NCI-H526 (cell line): ENCODE data around the gene PRKAA1.
"Not testable (repeated sequence)": the region's sequence is repeated elsewhere in the genome, so short reads cannot be mapped to it uniquely, and the experiment has no call there.

Source experiments
- DNase-seq, 2 experiments: peaks; one replicate each; lab custom pipeline; 2025; lab: John Stamatoyannopoulos, UW

The PRKAA1 gene

DNA sequence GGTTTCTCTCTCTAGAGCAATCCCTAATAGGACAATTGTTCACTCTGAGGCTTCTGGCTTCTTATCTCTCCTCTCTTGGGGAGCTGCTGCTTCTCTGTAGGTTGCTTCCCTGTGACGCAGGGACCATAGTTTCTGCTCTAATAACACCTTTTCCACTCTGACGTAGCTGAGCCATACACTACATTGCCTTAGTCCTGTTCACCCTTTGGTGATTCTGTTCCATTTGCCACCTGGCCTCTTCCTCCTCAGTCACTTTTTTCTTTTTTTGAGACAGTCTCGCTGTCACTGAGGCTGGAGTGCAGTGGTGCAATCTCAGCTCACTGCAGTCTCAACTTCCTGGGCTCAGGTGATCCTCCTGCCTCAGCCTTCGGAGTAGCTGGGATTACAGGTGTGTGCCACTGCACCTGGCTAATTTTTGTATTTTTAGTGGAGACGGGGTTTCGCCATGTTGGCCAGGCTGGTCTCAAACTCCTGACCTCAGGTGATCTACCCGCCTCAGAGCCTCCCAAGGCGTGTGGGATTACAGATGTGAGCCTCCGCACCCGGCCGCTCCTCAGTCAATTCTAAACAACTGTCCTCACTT lies 27.4 kb upstream of the PRKAA1 start:
- not testable (repeated sequence) for DNase-seq

DNA sequence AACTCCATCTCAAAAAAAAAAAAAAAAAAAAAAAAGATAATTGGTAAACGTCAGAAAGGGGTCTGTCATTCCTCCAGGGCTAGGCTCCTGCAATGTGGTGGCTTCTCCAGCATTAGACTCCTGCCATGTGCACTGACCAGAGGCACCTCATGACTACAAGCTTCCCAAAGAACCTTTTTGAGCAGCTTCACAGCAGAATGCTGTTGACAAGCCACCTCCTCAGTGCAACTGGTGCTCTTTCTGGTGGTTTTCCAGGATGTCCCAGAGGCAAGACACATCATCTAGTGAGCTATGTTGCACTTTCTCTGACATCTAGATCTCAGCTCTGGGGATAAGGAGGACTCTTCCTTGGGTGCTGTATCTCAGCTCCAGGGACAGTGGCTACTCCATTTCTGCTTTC lies 25.3 kb upstream of the PRKAA1 start:
- no peak for DNase-seq

DNA sequence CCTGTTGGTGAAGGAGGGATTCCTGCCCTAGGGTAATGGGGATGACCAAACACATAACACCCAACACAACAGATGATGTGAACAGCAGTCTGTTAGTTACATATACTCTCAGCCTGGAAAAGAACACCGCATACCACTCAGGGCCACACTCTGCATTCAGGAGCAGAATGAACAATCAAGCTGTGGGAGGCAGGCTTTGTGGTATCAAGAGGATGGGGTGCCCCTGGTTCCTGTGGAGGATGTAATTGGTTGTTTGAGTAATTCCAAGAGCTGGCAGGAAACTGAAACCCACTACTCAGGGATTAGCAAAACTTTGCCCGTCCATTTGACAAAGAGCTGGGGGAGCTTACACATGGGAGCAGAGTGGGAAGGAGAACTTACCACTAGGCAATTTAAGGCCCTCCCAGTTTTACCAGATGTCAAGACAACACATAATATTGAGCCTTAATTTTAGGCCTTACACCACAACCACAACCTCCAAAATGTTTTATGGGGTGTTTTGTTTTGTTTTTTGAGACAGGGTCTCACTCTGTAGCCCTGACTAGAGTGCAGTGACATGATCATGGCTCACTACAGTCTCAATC lies 15.6 kb upstream of the PRKAA1 start:
- no peak for DNase-seq

DNA sequence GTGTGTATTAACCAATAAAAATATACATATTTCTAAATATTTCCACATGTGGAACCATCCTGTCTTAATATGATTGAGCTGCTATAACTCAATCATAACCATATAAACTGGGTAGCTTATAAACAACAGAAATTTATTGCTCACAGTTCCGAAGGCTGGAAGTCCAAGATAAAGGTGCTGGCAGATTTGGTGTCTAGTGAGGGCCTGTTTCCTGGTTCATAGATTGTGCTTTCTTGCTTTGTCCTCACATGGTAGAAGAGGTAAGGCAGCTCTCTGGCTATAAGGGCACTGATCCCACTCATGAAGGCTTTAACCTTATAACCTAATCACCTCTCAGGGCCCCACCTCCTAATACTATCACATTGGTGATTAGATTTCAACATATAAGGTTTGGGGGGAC lies 14.0 kb upstream of the PRKAA1 start:
- no peak for DNase-seq

DNA sequence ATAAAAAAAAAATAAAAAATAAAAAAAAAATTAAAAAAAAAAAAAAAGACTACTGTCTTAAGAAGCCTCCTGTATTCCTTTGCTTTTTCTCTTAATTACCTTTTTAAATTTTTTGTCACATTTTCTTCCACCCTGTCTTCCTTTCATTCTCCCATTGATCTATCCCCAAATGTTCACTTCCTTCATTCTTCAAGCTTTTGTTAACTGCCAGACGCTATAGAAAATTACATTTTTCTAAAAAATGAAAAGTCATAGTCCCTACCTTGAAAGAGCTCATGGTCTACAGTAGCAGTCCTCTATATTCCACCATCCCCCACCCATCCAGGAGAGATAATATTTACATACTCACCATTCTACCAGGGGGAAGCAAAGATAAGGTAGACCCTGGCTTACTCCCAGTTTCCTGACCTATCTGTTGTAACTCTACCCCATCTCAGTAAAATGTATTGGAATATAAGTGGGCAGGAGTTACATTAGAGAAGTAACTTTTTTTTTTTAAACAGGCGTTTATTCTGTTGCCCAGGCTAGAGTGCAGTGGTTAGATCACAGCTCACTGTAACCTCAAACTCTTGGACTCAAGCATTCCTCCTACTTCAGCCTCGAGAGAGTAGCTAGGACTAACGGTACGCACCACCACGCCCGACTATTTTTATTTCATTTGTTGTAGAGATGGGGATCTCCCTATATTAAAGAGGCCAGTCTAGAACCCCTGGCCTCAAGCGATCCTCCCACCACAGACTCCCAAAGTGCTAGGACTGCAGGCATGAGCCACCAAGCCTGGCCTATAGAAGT lies 3.8 kb upstream of the PRKAA1 start:
- DNase-seq = peak in 1 of 2 experiments; percentile 15

DNA sequence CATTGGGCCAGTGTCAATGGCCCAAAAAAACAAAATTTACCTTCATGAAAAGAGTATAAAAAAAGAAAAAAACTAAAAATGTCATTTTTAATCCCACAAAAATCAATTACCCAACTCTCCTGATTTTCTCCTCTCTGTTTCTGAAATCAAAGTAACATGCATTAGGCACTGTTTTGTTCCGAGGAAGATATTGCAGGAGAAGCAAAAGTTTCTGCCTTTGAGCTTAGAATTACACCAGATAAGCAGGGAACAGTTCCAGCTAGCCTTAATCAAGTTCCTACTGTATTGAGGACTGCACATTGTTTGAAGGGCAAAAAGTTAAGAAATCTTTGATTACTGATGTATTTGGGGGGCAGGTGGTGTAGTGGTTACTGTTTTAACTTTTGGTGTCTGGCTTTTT lies 1.1 kb upstream of the PRKAA1 start:
- no peak for DNase-seq

DNA sequence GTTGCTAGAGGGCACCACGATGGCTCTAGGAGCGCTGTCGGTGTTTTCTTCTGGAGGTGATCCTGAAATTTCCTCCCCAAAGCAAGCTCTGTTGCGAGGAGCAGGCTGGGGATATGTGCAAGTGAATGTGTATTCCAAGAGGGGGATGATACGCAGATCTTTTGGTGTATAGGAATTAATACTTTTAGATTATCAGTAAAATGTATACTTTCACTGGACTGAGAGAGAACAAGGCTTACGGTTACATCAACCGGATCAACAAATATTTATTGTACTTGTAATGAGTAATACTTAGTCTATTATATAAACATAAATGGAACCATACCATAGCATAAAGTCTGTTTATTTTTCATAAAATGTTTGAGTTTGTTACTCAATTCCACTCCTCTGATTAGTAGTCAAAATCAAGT lies 632 bp upstream of the PRKAA1 start:
- DNase-seq = no peak

DNA sequence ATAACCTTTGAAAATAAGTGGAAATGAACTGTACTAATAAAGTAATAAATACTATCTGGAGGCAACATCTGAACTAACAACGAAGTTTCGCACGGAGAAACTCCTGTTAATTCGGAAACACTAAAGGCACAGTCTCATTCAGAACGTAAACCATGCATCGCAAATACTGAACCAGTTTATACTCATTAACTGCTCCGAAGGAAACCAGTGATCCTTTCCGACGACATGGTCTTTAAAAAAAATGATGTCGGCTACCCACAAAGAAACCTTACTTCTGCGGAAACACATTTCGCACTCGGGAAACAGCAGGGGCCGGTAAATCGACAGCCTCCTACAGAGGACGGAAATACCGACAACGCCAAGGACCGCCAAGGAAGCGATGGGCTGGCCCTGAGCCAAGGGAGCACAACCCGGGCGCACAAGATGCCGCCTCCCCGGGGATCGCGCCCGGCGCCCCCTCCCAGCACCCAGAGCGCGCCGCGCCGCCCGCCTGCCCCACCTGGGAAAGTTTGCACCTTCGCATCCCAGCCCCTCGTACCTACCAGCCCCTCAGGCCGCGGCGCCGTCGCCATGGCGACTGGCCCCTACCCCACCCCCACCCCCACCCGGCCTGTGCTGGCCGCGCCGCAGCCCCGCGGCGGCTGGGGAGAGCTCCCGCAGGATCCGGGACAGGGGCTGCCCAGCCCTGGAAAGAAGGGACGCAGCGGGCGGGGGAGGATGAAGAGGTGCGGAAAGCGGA lies 732 bp downstream of the PRKAA1 start:
- peak; percentile 76 to 93 for DNase-seq

DNA sequence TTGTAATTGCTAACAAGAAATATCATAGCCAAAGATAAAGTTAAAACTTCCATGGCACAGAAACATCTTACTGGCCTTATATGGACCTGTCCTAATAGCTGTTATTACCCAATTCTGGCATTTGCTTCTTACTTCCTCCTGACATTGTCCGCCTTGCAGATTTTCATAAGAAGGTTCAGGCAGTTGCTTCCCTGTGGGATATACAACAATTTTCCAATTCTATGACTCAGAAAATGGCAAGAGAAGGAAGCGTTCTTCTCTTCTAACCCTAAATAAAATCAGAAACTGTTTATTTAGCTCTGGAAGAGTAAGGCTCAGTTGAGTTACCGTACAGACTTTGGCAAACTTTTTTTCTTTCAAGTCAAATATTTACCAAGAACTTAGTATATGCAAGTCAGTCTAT lies 1.7 kb downstream of the PRKAA1 start:
- no peak for DNase-seq

DNA sequence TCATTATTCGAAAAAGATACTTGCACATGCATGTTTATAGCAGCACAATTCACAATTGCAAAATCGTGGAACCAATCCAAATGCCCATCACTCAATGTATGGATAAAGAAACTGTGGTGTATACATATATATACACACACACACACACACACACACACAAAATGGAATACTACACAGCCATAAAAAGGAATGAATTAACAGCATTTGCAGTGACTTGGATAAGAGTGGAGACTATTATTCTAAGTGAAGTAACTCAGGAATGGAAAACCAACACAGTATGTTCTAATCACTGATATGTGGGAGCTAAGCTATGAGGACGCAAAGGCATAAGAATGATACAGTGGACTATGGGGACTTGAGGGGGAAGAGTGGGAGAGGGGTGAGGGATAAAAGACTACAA lies 3.3 kb downstream of the PRKAA1 start:
- DNase-seq = not testable (repeated sequence)

DNA sequence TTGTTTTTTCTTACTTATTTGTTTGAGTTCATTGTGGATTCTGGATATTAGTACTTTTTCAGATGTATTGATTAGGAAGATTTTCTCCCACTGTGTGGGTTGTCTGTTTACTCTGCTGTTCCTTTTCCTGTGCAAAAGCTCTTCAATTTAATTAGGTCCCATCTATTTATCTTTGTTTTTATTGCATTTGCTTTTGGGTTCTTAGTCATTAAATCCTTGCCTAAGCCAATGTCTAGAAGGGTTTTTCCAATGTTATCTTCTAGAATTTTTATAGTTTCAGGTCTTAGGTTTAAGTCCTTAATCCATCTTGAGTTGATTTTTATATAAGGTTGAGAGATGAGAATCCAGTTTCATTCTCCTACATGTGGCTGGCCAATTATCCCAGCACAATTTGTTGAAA lies 3.8 kb downstream of the PRKAA1 start:
- DNase-seq = not testable (repeated sequence)

DNA sequence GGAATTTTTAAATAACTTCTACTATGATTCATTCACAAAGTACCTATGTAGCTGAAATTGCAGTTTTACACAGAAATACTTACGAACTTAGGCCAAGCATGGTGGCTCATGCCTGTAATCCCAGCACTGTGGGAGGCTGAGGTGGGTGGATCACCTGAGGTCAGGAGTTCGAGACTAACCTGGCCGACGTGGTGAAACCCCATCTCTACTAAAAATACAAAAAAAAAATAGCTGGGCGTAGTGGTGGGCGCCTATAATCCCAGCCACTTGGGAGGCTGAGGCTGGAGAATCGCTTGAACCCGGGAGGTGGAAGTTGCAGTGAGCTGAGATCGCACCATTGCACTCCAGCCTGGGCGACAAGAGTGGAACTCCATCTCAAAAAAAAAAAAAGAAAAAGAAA lies 5.5 kb downstream of the PRKAA1 start:
- not testable (repeated sequence) for DNase-seq

DNA sequence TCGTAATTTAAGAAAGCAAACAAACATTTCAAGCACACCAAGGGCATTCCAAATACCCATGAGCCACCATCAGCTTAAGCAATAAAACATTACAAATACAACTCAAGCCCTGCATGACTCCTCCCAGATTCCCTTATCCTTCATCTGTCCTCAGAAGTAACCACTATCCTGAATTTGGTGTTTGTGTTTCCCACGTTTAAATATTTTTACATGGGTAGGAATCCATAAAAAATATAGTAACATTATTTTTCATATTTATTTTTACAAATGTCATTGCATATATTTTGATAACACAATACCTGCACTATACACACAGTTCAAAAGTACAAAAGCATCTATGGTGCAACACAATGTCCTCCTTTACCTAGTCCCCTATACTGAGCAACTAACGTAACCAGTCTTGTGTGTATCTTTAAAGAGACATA lies 6.4 kb downstream of the PRKAA1 start:
- no peak for DNase-seq

DNA sequence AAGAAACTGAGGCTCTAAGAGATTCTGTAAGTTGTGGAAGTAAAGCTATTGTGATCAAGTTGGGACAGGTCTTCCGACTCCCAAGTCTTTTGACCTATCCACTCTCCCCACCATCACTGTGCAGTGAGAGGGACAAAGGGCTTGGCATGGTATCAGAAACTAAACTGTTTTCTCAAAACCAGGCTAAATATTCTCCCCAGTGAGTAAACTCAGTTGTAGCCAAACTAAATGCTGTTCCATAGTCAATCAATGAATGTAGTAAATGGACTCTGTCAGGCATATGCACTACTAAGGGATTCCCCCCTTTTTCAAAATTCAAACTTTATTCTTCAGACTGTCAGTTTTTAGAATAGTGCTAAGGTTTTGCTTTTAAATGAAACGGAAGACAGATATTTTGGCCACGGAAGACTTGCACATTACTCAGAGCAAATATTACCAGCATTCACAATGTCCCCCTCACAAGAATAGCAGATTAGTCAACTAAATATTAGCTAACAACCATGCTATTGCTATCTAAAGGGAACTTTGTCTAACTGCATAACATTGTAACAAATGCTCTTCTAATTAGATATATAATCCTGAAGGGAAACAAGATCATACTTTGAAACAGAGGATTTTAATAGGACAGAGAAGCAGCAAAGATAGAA lies 7.1 kb downstream of the PRKAA1 start:
- no peak for DNase-seq

DNA sequence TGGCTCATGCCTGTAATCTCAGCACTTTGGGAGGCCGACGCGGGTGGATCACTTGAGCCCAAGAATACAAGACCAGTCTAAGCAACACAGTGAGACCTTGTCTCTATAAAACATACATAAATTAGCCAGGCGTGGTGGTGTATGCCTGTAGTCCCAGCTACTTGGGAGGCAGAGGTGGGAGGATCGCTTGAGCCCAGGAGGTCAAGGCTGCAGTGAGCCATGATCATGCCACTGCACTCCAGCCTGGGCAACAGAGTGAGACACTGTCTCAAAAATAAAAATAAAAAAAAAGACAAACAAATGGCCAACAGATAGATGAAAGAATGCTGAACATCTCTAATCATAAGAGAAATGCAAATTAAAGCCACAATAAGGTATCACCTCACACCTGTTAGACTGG lies 9.2 kb downstream of the PRKAA1 start:
- DNase-seq = not testable (repeated sequence)

DNA sequence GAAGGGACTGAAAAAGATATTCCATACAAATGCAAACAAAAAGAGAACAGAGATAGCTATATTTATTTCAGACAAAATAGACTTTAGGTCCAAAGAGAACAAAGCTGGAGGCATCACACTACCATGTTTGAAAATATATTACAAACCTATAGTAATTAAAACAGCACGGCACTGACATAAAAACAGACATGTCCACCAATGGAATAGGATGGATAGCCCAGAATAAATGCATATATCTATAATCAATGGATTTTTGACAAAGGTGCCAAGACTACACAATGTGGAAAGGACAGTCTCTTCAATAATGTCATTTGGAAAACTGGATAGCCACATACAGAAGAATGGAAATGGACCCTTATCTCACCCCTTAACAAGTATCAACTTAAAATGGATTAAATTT lies 10.2 kb downstream of the PRKAA1 start:
- DNase-seq = no peak

DNA sequence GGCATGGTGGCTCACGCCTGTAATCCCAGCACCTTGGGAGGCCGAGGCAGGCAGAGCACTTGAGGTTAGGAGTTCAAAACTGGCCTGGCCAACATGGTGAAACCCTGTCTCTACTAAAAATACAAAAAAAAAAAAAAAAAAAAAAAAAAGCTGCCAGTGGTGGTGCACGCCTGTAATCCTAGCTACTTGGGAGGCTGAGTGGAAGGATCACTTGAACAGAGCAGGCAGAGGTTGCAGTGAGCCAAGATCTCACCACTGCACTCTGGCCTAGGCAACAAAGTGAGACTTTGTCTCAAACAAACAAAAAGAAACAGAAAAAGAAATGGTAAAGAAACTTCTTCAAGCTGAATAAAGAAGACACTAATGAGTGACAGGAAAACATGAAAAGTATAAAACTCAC lies 11.5 kb downstream of the PRKAA1 start:
- DNase-seq = not testable (repeated sequence)

DNA sequence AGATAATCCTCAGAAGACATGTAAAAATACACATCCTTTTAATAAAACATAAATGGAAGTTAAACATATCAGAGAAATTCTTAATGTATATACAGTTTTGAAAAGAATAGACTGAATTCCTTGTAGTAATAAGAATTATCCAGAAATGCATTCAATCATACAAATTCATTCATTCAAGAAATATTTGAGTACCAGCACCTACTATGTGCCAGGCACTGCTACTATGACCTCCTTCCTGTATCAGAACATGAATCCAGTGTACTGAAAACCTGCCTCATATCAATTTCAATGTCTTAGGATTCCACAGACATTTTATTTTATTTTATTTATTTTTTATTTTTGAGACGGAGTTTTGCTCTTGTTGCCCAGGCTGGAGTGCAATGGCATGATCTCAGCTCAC lies 13.3 kb downstream of the PRKAA1 start:
- DNase-seq = no peak

DNA sequence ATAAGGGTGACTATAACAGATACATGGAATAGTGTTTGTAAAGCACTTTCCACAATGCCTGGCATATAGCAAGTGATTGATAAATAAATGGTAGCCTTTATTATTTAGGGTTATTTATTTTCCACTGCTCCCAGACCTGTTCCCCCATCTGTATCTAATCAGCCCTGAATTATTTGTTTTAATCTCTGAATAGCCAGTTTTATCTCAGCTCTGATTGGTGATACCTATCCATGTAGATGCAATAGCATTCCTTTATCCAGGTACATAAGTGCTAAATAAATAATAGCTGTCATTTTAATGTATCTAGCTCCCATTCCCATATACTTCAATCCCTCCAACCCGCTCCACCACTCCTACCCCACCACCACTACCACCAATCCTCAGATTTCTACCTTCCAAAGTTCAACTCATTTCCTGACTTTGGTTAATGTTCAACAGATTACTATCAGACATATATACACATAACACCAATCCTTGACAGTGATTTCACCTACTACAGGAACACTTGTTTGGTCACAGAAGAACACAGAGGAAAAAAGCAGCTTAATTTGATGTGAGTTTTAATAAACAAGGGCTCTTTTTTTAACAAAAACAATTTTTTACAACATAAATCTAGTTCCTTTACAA lies 14.0 kb downstream of the PRKAA1 start:
- no peak for DNase-seq

DNA sequence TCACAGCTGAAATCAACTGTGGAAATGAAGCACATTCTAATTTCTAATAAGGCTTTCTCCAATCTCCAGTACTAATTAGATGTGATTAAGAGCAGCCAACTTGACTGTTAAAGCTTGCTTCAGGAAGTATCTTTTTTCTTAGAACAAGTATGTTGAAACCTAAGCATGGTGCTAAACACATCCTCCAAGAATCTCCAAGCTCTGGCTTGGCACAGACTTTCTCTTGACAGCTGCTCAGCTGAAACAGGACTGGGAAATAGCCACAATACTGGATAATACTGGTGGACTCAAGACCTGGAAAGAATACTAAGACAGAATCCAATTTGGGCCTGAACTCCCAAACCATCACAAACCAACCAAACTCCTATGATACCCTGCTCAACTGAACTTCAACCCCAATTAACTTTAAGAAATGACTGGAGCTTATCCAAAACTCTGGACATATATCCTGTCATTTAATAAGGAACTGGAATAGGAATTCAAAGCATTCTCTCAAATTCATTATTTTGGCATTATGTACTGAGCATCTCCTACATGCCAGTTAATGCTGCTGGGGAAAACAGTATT lies 16.2 kb downstream of the PRKAA1 start:
- no peak for DNase-seq

DNA sequence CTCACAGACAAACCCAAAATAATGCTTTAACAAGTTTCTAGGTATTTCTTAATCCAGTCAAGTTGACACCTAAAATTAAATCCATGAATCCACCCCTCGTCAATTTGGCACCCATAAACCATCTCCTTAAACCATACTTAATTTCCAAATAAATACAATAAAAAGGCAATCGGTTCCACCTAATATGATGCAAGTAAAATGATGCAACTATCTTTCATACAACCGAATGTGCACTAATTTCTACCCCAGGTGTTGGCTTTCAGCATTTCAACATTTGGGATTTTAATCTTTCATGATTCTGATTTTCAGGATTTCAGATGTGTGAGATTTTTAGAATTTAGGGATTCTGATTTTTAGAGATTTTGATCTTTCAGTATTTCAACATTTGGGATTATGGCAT lies 17.3 kb downstream of the PRKAA1 start:
- DNase-seq = no peak
